ENCODE data around the gene GRID1.

- TF ChIP-seq EZH2 (IDR thresholded peaks at IDR 0.05; ENCODE audit: insufficient read depth, poor library complexity, severe bottlenecking): no peak
- TF ChIP-seq EZH2phosphoT487 (IDR thresholded peaks at IDR 0.05; ENCODE audit: insufficient read depth, low read depth): no peak
These were observed 686.9 kb downstream of the GRID1 start for GRCh38 chr10:85679710-85680109.
